Measurements from ENCODE around the gene PRRG2. TPM values are rescaled to one million over a fixed set of nuclear protein-coding genes. Genes with fewer than 3 reads are reported as not detected.

Gene PRRG2
- total and polyA plus RNA-seq, 9 of the 15 experiments (the other 6 are each of a cell fraction or from before 2014, with no cell fraction given): 0.06 to 1.1 (median 0.33) TPM

DNA sequence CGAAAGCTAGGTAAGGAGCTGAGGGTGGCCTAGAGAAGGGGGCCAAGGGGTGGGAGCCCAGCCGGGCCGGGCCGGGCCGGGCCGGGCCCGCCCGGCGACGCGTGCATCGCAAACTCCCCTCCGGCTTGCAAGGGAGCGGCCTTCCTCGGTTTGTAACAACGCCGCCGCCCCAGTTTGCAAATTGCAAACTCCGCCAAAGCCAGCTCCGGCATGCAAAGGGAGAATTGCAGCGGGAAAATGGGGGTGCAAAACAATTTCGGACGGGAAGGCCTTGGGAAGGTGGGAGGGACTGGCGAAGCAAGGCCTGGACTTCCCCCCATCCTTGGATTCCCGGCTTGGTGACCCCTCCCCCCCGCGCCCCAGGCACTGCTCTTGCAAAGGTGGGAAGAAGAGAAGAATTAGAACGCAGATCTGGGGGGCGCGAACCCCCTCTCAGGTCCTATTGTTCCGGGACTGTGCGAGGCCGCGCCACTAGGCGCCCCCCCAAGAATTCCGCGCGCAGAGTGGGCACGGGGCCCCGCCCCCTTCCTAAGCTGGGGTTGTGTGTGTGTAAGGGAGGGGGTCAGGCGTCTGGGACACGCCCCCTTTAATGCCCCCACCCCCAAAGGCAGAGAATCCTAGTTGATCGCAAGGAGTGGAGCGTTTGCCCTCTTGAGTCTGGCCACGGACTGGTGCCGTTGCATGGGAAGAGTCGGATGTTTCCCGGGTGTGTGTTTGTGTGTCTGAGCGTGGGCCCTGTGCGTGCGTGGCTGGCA is 10.8 kb downstream of the PRRG2 start (continued):
- TF ChIP-seq POLR2G (IDR thresholded peaks at IDR 0.05; ENCODE audit: low read depth, low read length): peak; percentile 62
- TF ChIP-seq ELF1 (tag; IDR thresholded peaks at IDR 0.05): no peak
- TF ChIP-seq, protein P1, sequence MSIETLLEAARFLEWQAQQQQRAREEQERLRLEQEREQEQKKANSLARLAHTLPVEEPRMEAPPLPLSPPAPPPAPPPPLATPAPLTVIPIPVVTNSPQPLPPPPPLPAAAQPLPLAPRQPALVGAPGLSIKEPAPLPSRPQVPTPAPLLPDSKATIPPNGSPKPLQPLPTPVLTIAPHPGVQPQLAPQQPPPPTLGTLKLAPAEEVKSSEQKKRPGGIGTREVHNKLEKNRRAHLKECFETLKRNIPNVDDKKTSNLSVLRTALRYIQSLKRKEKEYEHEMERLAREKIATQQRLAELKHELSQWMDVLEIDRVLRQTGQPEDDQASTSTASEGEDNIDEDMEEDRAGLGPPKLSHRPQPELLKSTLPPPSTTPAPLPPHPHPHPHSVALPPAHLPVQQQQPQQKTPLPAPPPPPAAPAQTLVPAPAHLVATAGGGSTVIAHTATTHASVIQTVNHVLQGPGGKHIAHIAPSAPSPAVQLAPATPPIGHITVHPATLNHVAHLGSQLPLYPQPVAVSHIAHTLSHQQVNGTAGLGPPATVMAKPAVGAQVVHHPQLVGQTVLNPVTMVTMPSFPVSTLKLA (conservative IDR thresholded peaks at IDR 0.05): peak; percentile 46 to 58; a peak in 2 of 4 replicates
- peak; percentile 84; the same call in 1 of the 2 replicates for TF ChIP-seq KLF13 (tag; IDR thresholded peaks at IDR 0.05; ENCODE audit: borderline replicate concordance, low read depth)
- no peak for TF ChIP-seq PTRF (tag; IDR thresholded peaks at IDR 0.05)
- no peak for TF ChIP-seq POLR2A (conservative IDR thresholded peaks at IDR 0.05)
- no peak for TF ChIP-seq MYBL2 (IDR thresholded peaks at IDR 0.05; ENCODE audit: low read depth)
- TF ChIP-seq MYBL2 (CRISPR knock-in tag; IDR thresholded peaks at IDR 0.05; ENCODE audit: borderline replicate concordance): no peak
- TF ChIP-seq ETV5 (CRISPR knock-in tag; IDR thresholded peaks at IDR 0.05; ENCODE audit: low read depth): no peak
- TF ChIP-seq SMAD4 (CRISPR knock-in tag; conservative IDR thresholded peaks at IDR 0.05): 0 out of 2 replicates have a peak, but pooled peaks have one; percentile 51
- no peak for TF ChIP-seq ZNF263 (CRISPR knock-in tag; IDR thresholded peaks at IDR 0.05; ENCODE audit: borderline replicate concordance)
- no peak for TF ChIP-seq ZEB2 (IDR thresholded peaks at IDR 0.05)
- no peak for TF ChIP-seq LCOR (CRISPR knock-in tag; IDR thresholded peaks at IDR 0.05)
- TF ChIP-seq MYC (IDR thresholded peaks at IDR 0.05; ENCODE audit: low read depth, low read length): 0 out of 2 replicates have a peak, but pooled peaks have one; percentile 8
- TF ChIP-seq MYC (CRISPR knock-in tag; IDR thresholded peaks at IDR 0.05; ENCODE audit: borderline replicate concordance, low read depth): no peak
- TF ChIP-seq TBL1XR1 (IDR thresholded peaks at IDR 0.05; ENCODE audit: low read length in 2 of 2): no peak
- TF ChIP-seq BHLHE40 (IDR thresholded peaks at IDR 0.05; ENCODE audit: low read length): no peak; the same call in 1 of the 2 replicates
- no peak for TF ChIP-seq ZKSCAN1 (IDR thresholded peaks at IDR 0.05; ENCODE audit: low read depth, low read length)
- TF ChIP-seq, protein P2, sequence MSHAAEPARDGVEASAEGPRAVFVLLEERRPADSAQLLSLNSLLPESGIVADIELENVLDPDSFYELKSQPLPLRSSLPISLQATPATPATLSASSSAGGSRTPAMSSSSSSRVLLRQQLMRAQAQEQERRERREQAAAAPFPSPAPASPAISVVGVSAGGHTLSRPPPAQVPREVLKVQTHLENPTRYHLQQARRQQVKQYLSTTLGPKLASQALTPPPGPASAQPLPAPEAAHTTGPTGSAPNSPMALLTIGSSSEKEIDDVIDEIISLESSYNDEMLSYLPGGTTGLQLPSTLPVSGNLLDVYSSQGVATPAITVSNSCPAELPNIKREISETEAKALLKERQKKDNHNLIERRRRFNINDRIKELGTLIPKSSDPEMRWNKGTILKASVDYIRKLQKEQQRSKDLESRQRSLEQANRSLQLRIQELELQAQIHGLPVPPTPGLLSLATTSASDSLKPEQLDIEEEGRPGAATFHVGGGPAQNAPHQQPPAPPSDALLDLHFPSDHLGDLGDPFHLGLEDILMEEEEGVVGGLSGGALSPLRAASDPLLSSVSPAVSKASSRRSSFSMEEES (CRISPR knock-in tag; IDR thresholded peaks at IDR 0.05): no peak
- TF ChIP-seq, protein P3, sequence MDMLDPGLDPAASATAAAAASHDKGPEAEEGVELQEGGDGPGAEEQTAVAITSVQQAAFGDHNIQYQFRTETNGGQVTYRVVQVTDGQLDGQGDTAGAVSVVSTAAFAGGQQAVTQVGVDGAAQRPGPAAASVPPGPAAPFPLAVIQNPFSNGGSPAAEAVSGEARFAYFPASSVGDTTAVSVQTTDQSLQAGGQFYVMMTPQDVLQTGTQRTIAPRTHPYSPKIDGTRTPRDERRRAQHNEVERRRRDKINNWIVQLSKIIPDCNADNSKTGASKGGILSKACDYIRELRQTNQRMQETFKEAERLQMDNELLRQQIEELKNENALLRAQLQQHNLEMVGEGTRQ (CRISPR knock-in tag; IDR thresholded peaks at IDR 0.05): no peak
- TF ChIP-seq FOXJ2 (tag; IDR thresholded peaks at IDR 0.05): no peak
- no peak for TF ChIP-seq CEBPG (CRISPR knock-in tag; IDR thresholded peaks at IDR 0.05)
- no peak for TF ChIP-seq CEBPG (tag; conservative IDR thresholded peaks at IDR 0.05 in 1 of 2, IDR thresholded peaks at IDR 0.05 in 1 of 2)
